Ecto neural progenitor cell (in vitro differentiated cells): ENCODE data around the gene TEX54.

Experiments
- DNase-seq: peaks from one replicate; pipeline ENCODE4 v3.0.0-alpha.2; 2018; ENCODE audit warnings: low spot score

The TEX54 gene

DNA sequence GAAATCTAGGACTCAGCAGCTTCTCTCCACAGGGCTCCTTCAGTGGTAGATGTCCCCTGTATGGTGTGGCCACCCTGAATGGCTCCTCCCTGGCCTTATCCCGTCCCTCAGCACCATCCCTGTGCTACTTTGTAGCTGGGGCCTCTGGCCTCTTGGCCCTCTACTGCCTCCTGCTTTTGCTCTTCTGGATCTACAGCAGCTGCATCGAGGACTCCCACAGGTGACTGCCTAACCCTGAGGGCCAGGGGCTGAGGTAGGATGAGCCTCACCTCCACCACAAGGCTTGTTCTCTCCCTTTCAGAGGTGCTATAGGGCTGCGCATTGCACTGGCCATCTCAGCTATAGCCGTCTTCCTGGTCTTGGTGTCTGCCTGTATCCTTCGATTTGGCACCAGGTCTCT is 43.6 kb downstream of the TEX54 start:
- DNase-seq: no peak

DNA sequence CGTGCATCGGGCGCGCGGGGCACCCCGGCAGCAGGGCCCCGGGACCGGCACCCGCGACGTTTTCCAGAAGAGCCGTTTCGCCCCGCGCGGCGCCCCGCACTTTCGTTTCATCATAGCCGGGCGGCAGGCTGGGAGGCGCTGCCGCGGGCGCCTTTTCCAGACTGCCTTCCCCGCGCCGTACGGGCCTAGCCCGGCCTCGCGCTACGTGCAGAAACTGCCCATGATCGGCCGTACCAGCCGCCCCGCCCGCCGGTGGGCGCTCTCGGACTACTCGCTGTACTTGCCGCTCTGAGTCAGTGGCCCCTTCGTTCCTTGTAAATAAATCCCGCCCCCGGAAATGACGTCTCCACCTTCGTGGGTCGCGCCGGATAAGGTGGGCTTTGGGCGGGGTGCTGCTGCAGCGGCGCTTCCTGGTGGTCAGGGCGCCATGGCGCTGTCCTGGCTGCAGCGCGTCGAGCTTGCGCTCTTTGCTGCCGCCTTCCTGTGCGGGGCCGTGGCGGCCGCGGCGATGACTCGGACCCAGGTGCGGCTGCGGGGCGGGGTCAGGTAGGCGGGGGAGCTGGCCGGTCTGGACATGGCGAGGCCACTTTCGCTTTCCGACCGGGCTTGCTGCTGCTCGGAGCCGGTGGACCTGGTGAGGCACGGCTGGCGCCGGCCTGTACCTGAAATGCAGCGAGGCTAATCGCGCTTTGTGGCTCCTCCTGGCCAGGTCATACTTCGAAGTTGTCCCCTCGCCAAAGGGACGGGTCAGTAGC is 45.5 kb downstream of the TEX54 start, which contains the start of gene TMEM179B:
TSS of gene TMEM179B (plus strand) at position 398 of the 755 bp plus-strand sequence. CDS start at position 428, 30 bp downstream.
- peak; percentile 97 for DNase-seq

DNA sequence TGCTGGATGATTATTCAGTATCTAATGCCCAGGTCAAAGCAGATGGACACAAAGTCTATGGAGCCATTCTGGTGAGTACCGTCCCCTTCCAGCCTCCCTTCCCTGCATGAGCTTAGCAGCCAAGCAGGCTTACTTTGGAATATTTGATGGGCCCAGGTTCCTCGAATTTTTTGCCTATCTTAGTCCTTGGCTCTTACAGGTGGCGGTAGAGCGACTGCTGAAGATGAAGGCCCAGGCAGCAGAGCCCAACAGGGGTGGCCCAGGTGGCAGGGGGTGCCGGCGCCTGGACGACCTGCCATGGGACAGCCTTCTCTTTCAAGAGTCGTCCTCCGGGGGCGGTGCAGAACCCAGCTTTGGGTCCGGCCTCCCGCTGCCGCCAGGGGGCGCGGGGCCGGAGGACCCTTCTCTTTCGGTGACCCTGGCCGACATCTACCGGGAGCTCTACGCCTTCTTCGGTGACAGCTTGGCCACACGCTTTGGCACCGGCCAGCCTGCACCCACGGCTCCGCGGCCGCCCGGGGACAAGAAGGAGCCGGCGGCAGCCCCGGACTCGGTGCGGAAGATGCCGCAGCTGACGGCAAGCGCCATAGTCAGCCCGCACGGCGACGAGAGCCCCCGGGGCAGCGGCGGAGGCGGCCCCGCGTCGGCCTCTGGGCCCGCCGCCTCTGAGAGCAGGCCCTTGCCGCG is 46.2 kb downstream of the TEX54 start:
- DNase-seq: peak; percentile 94

DNA sequence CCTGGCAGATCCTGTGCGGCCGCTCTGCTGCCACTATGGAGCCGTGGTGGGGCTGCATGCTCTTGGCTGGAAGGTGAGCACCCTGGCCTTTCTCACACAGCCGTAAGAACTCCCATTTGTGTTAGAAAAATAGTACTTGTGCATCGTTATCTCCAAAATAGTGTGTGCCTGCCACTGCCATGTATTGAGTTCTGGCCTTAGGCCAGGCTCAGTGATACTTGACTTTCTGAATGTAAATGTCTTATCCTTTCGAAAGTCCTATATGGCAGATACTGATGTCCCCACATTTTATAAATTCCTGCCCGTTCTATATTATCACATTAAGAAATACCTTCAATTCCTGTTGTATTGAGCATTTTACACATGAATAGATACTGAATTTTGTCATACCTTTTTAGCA is 49.9 kb downstream of the TEX54 start:
- DNase-seq: no peak
